Prostate gland (tissue), 2 donors: ENCODE data around the gene MRPL1. TPM values are rescaled to one million over a fixed set of nuclear protein-coding genes. Genes with fewer than 3 reads are reported as not detected.

Source experiments
- DNase-seq: peaks from one replicate; pipeline ENCODE4 v3.0.0-alpha.2; 2019; ENCODE audit warnings: low spot score
- H3K27ac ChIP-seq, 2 donors: fragments of 200-600 bp; sonication (generic); 2 replicates each; pipeline ENCODE4 v1.5.1; 2017 to 2019
- H3K27me3 ChIP-seq: fragments of 200-600 bp; sonication (generic); replicated peaks from 2 replicates; pipeline ENCODE4 v1.5.1; 2019; ENCODE audit not compliant: insufficient read depth
- H3K36me3 ChIP-seq, 2 donors: fragments of 200-600 bp; sonication (generic); 1 replicate in 1 of 2; 2 replicates in 1 of 2; pipeline versions ENCODE4 v1.5.1 to v1.8.1; 2017 to 2019
- H3K4me1 ChIP-seq: fragments of 200-600 bp; sonication (generic); replicated peaks from 2 replicates; pipeline ENCODE4 v1.5.1; 2019
- H3K4me3 ChIP-seq, 2 donors: fragments of 200-600 bp; sonication (generic); 2 replicates each; pipeline ENCODE4 v1.5.1; 2017 to 2019
- H3K9me3 ChIP-seq: fragments of 200-600 bp; sonication (generic); 2 replicates; pipeline ENCODE4 v1.5.1; 2017
- POLR2A ChIP-seq: fragments of 450-650 bp; IDR thresholded peaks from one replicate; pipeline ENCODE4 v1.6.1; 2016; ENCODE audit warnings: antibody characterized with exemption, mild to moderate bottlenecking
- POLR2AphosphoS5 ChIP-seq: sonication (generic); formaldehyde crosslinking; IDR thresholded peaks from one replicate; pipeline ENCODE4 v1.6.1; 2017; ENCODE audit warnings: antibody characterized with exemption
- WGBS: methylation state at CpG from one replicate; pipeline ENCODE4 v1.1.5; 2018; 5-methylcytosine and 5-hydroxymethylcytosine counted together
- intact Hi-C: fragments of 100-400 bp; cut with DNase I; formaldehyde crosslinking; loops from one replicate; pipeline ENCODE4 v1.14.2; 2022
- small RNA-seq, 2 donors: library from RNA; depleted of rRNA; stranded (forward); fragments of <200 nt; gene quantifications; one replicate each; pipeline ENCODE3, GENCODE V24; 2016
- total RNA-seq, 2 donors: library from RNA; depleted of rRNA; stranded (reverse); fragments of >200 nt; gene quantifications; one replicate each; pipeline ENCODE4 v1.1.0, GENCODE V29; 2016
- TF ChIP-seq, protein P1 (sequence below), 4 experiments: fragments of 200-600 bp in 2 of 4; fragments of 450-650 bp in 2 of 4; sonication (generic) in 2 of 4; IDR thresholded peaks; 1 replicate in 3 of 4; 2 replicates in 1 of 4; pipeline ENCODE4 v1.5.1; 2016 to 2019; ENCODE audit warnings: antibody characterized with exemption in 4 of 4, mild to moderate bottlenecking in 2 of 4, moderate library complexity in 2 of 4

Gene MRPL1
- total RNA-seq, 2 donors from 2014 or later: 9.1 to 21.4 TPM

DNA sequence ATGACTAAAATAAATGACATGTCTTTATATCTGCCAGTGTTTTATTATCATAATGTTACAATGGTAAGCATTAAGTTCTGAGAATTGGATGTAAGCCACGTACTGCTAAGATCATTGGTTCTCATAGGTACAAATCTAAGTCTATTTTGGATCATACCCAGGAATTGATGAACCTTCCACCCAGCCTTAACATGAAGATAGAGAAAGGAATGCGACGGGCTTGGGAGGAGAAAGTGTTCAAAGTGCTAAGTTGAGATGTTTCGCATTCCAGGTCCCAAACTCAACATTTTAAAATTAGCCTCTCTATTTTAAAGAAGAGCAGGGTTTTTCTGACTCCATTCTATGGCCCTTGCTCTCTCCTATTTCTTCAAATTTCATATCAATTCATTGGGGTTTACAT, 139.6 kb downstream of the MRPL1 start:
- Histone ChIP-seq H3K4me3 (no peak overlapping the region), H3K36me3 (no peaks in the 10 kb centered on the region), H3K27me3 (no peaks in the 10 kb centered on the region), H3K27ac (no peak overlapping the region), H3K4me1 (no peaks in the 10 kb centered on the region), H3K9me3 (no peaks in the 10 kb centered on the region)
- intact Hi-C loops: no loop called here
- 81% methylated on average over 4 of the region's 4 CpGs for WGBS
- TF ChIP-seq, protein P1, sequence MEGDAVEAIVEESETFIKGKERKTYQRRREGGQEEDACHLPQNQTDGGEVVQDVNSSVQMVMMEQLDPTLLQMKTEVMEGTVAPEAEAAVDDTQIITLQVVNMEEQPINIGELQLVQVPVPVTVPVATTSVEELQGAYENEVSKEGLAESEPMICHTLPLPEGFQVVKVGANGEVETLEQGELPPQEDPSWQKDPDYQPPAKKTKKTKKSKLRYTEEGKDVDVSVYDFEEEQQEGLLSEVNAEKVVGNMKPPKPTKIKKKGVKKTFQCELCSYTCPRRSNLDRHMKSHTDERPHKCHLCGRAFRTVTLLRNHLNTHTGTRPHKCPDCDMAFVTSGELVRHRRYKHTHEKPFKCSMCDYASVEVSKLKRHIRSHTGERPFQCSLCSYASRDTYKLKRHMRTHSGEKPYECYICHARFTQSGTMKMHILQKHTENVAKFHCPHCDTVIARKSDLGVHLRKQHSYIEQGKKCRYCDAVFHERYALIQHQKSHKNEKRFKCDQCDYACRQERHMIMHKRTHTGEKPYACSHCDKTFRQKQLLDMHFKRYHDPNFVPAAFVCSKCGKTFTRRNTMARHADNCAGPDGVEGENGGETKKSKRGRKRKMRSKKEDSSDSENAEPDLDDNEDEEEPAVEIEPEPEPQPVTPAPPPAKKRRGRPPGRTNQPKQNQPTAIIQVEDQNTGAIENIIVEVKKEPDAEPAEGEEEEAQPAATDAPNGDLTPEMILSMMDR (IDR thresholded peaks at IDR 0.05): no peak
- TF ChIP-seq POLR2A: no peak
- TF ChIP-seq POLR2AphosphoS5: no peak
- DNase-seq: no peak

Small RNA genes lying within 50 kb of the gene (small RNA-seq; reads per million reads assigned to genes)
- 0 reads per million in 2 donors for gene AC112225.1

Other genes with a start within 250 kb of the MRPL1 start
- 10 to 100 TPM; 27.7 to 36.6 TPM for gene CNOT6L, start 43.5 kb upstream of the MRPL1 start, total RNA-seq
- gene FRAS1, start 194.5 kb downstream of the MRPL1 start, total RNA-seq: 10 to 100 TPM in 1 of 2 donors, 1 to 10 TPM in 1; 6.4 to 11.0 TPM